Measurements from ENCODE around the gene ARHGAP23.
"Not testable (repeated sequence)": the region's sequence is repeated elsewhere in the genome, so short reads cannot be mapped to it uniquely, and the experiment has no call there.

ARHGAP23 gene

GRCh38 chr17:38435795-38436194, 7.5 kb downstream of the ARHGAP23 start:
- no peak overlapping the region for H3K4me3 ChIP-seq (ENCODE audit: control insufficient read depth, low read depth, low read length)
- DNase-seq (ENCODE audit: low read depth) = no peak
- TF ChIP-seq CTCF (conservative IDR thresholded peaks at IDR 0.05; ENCODE audit: control insufficient read depth, insufficient read depth, low read depth, low read length) = no peak

- DNase-seq (ENCODE audit: low read depth) = no peak
- H3K4me3 ChIP-seq (ENCODE audit: control insufficient read depth, low read depth, low read length) = no peak overlapping the region
- TF ChIP-seq CTCF (conservative IDR thresholded peaks at IDR 0.05; ENCODE audit: control insufficient read depth, insufficient read depth, low read depth, low read length) = no peak
Observed at GRCh38 chr17:38436386-38436785, 8.1 kb downstream of the ARHGAP23 start.

- not testable (repeated sequence) for H3K4me3 ChIP-seq (ENCODE audit: control insufficient read depth, low read depth, low read length); DNase-seq (ENCODE audit: low read depth)
Observed at GRCh38 chr17:38437313-38437712, 9.0 kb downstream of the ARHGAP23 start.

GRCh38 chr17:38439436-38439835, 11.2 kb downstream of the ARHGAP23 start:
- TF ChIP-seq CTCF (conservative IDR thresholded peaks at IDR 0.05; ENCODE audit: control insufficient read depth, insufficient read depth, low read depth, low read length) = no peak
- no peak for DNase-seq (ENCODE audit: low read depth)
- no peak overlapping the region for H3K4me3 ChIP-seq (ENCODE audit: control insufficient read depth, low read depth, low read length)

GRCh38 chr17:38440614-38441397, 12.5 kb downstream of the ARHGAP23 start:
- H3K4me3 ChIP-seq (ENCODE audit: control insufficient read depth, low read depth, low read length) = no peak overlapping the region
- DNase-seq (ENCODE audit: low read depth) = no peak
- no peak for TF ChIP-seq CTCF (conservative IDR thresholded peaks at IDR 0.05; ENCODE audit: control insufficient read depth, insufficient read depth, low read depth, low read length)

- no peak overlapping the region for H3K4me3 ChIP-seq (ENCODE audit: control insufficient read depth, low read depth, low read length)
- DNase-seq (ENCODE audit: low read depth) = no peak
- TF ChIP-seq CTCF (conservative IDR thresholded peaks at IDR 0.05; ENCODE audit: control insufficient read depth, insufficient read depth, low read depth, low read length) = no peak
Observed at GRCh38 chr17:38441429-38442061, 13.3 kb downstream of the ARHGAP23 start.

- no peak overlapping the region for H3K4me3 ChIP-seq (ENCODE audit: control insufficient read depth, low read depth, low read length)
- DNase-seq (ENCODE audit: low read depth) = peak; percentile 44
- no peak for TF ChIP-seq CTCF (conservative IDR thresholded peaks at IDR 0.05; ENCODE audit: control insufficient read depth, insufficient read depth, low read depth, low read length)
Observed at GRCh38 chr17:38442548-38442947, 14.3 kb downstream of the ARHGAP23 start.

All from fibroblast of mammary gland (primary cell).